HG02970 (cell line): Measurements from ENCODE around the gene KCNIP4.
"Not testable (repeated sequence)": the region's sequence is repeated elsewhere in the genome, so short reads cannot be mapped to it uniquely, and the experiment has no call there.

Source experiments
- ATAC-seq: cut with Tn5 transposase; IDR thresholded peaks from one replicate; pipeline ENCODE4 v1.9.1; 2021; ENCODE audit warnings: mild to moderate bottlenecking, moderate library complexity, moderate number of reproducible peaks; ENCODE audit not compliant: unreplicated experiment, low FRiP score

KCNIP4 gene

DNA sequence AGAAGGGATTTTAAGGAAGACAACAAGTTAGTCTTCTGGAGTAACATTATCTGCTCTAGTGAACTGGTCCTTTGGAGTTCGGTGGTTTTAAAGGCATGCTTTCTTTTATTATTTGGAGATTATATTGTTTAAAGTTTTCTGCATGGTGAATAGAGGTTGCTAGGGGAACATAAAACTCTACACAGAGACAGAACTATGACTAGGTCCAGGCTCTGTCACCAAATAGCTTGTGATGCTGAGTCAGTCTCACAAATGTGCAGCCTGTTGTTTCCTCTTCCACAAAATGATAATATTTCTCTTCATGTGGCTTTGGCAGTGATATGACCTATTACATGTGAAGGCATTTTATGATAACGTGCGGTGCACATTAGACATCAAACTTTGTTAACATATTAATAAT, 1115.7 kb downstream of the KCNIP4 start:
- ATAC-seq, result no peak

DNA sequence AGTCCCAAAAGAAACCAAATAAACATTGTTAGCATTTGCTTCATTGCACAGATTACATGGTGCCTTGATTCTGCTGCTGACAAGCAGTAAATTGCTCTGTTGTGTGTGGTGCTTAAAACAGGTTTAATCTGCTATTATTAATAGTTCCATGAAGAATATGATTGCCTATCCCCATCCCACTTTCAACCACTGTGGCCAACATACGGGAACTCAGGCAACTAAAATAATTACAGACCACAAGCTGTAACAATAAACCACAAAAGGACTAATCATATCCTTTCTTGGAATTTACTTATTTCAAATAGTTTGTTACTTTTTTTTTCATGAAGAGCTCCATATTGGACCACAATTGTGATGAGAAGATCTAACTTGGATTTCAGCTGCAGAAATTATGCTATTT, 1116.8 kb downstream of the KCNIP4 start:
- ATAC-seq, result no peak

DNA sequence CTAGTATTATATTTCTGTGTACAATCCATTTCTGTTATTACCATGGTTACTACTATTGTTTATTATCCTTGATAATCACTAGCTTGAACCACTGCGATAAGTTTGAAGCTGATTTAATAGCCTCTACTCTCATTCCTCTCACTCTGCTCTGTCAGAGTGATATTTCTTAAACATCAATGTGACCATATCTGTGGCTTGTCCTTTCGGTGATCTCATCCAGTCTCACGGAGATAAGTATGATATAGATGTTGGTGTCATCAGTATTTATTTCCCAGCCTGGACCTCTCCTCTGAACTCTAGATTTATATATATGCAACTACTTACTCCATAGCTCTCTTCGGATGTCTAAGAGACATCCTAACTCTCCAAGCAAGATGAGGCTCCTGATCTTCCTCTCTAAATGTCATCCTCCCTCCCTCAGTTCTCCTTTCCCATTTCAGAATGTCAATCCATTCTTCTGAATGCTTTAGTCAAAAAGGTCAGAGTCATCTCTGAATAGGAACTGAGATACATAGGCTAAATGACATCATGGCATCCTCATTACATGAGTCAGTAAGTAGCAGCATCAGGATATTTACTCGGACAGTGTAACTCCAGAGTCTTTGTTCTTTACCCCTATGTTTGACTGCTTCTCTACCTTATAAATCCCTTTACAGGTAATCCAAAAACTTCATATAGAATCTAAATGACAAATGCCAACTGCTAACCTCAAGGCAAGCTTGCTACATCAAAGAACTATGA, 1118.8 kb downstream of the KCNIP4 start:
- no peak for ATAC-seq

DNA sequence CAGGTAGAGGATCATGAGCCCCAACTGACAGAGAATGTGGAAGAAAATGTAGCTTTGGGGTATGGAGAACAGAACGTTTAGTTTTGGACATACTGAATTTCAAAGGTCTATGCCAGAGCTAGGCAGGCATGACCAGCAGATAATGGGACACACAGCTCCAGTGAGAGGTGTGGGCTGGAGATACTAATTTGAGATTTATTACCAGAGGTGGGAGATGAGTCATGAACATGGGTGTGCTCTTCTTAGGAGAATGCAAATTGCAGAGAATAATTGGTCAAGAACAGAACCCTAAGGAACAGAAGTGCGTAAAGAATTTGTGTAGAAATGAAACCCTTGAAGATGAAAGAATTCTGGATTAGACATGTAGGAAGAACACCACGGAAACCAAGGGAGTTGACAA, 1123.1 kb downstream of the KCNIP4 start:
- no peak for ATAC-seq

DNA sequence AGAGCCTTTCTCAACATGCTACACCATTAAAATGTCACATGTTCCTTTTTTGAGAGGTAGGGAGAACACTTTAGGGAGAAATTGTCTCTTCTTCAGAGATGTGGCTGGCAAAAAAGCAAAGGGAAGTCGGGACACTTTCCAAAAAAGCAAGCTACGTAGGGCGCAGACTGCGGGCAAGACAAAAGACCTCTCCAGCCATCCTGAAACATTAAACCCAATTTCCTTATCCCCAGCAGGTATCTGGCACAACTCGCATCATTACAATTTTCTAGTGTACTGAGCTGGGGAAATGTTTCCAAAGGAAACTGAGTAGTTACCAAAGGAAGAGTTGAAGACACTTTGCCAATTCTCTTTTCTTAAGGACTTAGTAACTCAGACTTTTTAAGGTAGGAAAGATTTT, 1132.3 kb downstream of the KCNIP4 start:
- no peak for ATAC-seq

DNA sequence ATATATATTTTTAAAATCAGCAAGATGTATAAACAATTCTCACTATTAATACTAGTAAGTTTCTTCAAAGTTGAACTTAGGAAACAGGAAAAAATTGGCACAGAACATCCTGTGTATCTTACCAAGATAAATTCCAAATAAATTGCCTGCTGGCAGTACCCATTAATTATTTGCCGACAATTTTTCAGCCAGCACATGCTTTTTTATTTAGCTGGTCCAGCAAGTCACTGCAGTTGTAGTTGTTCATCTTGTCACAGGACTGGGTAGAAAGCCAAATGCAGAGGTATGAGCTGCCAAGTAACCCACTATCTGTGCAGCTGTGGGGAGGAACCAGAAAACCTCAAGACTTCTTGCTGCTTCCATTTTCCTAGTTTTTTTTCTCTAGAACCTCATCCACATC, 1134.9 kb downstream of the KCNIP4 start:
- no peak for ATAC-seq

DNA sequence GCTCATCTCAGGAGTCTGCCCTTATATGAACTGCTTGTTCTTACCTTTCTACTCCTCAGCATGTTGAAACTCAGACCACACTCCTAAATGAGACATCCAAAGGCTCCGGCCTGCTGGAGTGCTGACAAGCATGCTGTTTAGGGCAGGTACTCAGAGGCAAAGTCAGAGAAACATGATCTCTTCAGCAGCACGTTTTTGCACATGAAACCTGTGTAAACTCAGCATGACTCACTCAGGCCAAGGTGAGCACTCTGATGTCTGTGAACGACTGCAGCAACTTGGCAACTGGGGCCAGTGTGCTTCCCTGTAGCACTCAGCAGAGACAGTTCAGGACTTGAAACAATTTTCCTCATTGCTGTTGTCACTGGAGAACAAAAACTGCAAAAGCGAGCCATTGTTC, 1138.8 kb downstream of the KCNIP4 start:
- no peak for ATAC-seq

DNA sequence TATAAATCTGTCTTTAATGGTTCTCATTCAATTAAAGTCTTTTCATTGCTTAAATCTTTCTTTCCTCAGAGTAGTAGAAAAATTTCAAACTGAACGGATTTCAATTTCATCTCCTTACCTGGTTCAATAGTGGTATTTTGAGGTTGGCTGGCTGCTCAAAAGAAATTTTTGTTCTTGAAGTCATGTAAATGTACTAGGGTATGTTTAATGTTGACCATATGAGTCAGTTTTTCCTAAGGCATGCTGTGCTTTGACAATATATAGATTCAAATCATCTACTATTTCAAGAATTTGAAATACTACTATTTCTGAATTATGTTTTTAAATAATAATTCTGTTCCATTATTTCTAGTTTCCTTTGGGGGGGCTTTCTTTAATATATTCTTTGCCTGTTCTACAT, 1142.9 kb downstream of the KCNIP4 start:
- no peak for ATAC-seq

DNA sequence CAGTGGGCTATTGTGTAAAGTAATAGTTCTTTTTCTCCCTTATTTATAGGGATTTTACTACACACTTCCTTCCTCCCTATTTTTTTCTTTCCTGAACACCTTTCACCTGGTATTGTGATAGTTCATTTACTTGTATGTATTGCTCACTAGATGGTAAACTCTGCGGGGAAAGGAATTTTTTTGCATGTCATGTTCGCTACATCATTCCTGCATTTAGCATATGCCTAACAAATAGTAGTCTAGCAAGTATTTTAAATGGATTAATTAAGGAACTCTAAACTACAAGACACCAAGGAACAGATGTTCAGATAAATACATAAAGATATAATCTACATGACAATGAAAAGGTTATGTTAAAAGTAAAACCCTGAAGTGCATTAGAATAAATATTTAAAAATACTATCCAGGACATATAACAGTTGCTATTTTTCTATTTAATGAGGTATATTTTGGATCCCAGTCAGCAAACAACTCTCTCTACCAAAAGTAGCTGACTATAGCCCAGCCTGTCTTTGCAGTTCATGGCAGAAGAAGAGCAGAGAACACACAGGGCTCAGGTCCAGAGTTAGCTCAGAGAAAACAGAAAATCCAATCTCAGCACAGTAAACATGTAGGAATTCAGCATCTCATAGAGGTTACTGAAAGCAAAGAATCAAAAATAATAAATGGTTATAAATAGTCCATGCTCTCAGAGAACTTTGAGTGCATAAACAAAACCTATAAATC, 1160.5 kb downstream of the KCNIP4 start:
- ATAC-seq, result no peak

DNA sequence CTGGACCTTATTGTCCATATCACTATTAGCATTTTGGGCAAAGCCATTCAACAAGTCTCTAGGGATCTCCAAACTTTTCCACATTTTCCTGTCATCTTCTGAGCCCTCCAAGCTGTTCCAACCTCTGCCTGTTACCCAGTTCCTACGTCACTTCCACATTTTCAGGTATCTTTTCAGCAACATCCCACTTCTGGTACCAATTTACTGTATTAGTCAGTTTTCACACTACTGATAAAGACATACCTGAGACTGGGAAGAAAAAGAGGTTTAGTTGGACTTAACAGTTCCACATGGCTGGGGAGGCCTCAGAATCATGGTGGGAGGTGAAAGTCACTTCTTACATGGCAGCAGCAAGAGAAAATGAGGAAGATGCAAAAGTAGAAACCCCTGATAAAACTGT, 1165.4 kb downstream of the KCNIP4 start:
- not testable (repeated sequence) for ATAC-seq

DNA sequence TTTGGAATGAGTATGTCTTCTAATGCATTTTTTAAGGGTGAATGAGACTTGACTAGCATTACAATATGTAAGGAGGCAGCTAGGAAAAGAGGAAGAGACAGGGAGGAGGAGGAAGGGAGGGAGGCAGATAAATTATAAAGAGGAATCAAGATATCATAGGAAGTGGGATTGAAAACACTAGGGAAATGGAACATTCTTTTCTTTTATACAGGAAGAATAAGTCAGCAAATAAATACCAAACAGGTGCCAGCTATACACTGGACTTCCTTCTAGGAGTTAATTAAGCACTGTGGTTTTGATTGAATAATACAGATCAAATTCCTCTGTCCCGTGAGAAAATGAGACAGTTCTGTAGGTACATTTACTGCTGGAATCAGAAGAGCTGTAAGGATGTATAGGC, 1169.7 kb downstream of the KCNIP4 start:
- ATAC-seq, result no peak

DNA sequence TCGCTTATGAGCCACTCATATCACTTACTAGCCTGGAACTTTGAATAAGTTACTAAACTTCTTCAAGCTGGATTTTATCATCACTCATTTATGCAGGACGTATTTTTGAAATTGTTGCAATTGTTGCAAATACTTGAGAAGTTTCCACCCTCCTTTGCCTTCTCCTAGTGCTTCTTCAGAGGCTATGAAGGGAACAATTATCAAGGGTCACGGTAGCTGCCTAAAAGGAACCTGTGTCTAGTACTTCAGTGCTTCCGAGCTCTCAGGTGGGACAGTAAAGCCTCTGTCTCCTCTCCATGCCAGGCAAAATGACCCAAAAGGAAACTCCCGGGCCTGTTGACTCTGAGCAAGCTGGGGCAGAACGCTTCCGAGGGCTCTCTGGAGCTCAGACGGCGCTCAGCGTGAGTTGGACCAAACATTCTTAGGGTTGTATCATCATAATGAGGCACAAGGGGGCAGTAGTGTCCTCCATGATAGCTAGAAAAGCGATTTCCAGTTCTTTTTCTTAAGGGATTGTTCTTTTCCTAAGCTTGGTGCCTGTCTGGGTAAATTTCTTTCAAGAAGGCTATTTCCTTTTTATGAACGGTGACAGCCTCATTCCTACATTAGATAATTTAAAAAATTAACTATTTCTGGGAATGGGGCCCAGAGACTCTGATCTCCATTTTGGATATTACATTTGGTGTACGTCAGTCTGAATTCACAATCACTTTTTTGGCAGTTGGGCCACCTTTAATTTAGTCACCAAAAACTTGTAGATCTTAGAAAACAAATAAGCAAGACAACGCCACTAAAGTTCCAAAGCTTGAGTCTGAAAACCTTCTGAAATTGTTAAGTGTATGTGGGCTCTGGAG, 1175.2 kb downstream of the KCNIP4 start:
- peak; percentile 62 for ATAC-seq

DNA sequence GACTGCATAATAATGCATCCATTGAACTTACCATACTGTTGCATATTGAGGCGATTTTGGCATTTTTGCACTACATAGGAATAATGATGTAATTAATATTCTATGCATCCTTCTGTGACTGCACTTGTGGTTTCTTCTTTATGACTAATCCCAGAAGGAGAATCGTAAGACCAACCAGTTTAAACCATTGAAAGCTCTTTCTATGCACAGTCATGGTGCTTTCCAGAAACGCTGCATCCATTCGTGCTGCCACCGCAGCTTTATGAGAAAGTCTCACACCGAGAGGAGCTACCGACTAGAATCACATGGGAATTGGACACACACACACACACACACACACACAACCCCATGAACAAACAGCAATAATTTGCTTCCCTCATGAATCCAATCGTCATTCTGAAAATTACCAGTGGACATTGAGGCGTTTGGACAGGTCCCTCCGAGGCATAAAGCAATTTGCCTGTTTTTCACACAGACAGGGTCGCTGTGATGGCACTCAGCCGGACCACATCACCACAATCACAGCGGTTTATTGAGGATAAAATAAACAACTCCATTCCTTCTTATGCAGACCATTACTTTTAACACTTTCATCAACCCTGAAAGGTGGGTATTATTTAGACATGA, 1184.1 kb downstream of the KCNIP4 start:
- ATAC-seq, result no peak

DNA sequence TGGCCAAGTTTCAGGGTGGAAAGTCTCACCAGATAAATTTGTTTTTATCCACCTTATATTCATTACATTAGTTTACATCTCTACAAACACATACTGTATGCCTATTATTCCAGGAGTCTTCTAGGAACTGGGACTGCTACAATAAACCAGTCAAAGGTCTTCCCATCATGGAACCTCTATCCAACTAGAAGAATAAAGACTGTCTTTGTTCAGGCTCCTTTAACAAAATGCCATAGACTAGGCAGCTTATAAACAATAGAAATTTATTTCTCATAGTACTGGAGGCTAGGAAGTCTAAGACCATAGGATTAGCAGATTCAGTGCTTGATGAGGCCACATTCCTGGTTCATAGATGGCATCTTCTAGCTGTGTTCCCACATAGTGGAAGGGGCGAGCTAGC, 1186.7 kb downstream of the KCNIP4 start:
- ATAC-seq, result no peak

DNA sequence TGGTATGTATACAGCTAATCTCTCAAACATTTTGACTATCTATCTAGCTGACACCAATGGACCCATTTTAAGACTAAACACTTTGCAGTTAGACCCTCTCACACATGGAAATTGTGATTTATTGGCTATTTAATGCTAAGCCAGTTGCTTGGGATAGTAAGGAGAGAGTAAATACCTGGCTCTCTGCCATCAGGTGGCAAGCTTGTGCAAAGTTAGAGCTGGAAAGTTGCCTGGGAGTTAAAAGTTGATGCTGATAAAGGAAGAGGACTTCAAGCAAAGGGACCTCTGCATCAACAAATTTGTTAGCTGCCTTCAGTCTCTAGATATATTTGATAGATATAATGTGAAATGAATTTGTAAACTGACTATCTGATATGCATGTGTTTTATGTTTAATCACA, 1187.2 kb downstream of the KCNIP4 start:
- ATAC-seq, result no peak

DNA sequence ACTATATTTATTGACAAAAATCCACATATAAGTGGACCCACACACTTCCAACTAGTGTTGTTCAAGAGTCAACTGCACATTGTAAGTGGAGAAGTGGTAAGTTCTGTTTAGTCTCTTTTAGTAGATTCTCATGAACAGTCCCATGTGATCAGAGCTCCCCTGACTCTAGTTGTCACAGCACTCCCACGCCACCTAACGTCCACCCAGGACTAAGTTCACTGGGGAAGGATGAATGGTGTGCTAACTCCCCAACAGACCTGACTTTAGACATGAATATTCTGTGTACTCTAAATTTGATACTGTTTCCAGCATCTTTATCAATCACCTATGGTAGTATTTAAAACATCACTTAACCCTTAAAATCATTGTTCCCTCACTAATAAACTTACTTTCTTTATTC, 1188.5 kb downstream of the KCNIP4 start:
- ATAC-seq, result no peak

DNA sequence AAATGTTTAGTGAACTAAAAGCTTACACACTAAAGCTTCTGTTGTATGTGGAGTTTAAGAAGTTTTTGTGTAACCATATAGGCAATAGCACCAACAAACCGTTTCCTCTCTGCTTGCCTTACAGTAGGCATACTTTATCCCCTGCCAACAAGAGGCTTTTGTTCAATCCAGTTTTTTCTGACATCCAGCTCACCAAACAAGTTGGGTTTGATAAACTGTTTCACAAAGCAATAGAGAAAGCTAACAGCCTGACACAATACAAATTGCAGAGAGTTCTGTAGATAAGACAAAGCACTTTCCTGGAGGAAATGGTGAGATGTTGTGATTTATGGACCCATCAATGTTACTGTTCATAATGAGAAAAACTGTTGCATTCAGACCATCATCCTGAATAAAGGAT, 1194.5 kb downstream of the KCNIP4 start:
- ATAC-seq, result no peak

DNA sequence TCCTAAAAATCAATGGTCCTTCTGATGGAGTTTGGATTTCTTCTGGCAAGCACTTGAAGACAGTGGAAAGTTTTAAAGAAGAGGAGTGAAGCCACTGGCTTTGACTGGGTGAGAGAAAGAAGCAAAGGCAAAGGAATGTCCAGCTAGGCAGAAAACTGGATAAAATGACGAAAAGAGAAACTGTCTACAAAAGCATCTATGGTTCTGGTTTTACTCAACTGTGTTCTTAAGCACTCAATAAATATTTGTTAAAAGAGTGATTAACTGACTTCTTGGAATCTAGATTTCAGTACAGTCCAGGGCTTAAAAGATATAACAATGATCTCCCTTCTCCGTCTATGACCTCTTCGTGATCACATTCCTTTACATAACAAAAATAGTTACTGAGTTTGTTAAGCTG, 1195.9 kb downstream of the KCNIP4 start:
- no peak for ATAC-seq

DNA sequence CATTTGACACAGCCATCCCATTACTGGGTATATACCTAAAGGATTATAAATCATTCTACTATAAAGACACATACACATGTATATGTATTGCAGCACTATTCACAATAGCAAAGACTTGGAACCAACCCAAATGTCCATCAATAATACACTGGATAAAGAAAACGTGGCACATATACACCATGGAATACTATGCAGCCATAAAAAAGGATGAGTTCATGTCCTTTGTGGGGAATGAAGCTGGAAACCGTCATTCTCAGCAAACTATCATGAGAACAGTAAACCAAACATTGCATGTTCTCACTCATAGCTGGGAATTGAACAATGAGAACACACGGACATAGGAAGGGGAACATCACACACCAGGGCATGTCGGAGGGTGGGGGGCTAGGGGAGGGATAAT, 1202.6 kb downstream of the KCNIP4 start:
- not testable (repeated sequence) for ATAC-seq

DNA sequence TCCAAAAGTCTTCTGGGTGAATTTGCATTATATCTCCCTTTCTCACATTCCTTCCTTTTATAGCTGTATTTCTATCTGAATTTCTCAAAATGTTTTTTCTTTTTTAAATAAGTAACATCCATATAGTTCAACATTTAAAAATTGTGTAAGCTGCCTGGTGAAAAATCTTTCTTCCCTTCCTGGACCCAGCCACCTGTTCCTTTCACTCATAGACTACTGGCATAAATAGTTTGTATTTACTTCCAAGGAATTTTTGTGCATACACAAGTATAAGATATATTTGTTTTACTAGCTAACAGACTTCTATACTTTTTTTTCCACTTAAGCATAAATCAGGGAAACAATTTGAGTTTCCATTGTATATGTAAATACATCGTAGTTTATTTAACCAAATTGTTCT, 1212.6 kb downstream of the KCNIP4 start:
- ATAC-seq, result no peak

DNA sequence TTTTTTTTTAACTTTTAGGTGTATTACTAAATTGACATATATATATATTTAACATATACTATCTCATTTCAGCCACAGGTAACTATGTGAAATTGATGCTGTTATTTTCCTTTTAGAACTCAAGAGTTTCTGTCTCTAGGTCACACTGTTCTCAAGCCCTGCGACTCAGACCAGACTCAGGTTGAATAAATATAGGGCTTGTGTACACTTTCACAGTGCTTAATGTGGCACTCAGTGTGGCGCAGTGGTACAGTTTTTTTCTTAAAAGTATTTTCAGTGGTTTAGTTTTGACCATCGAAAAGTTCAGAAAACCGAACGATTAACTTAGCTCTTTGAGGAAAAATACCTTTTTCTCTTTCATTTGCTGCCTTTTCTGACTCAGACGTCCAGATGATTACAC, 1223.7 kb downstream of the KCNIP4 start:
- ATAC-seq, result no peak
